GM12878 (cell line): ENCODE results near the gene SQOR. TPM values are rescaled to one million over a fixed set of nuclear protein-coding genes. Genes with fewer than 3 reads are reported as not detected.

Source experiments
- ATAC-seq: fragments of 200-7000 bp; cut with Tn5 transposase; 3 replicates; pipeline ENCODE4 v1.9.1; 2020; ENCODE audit warnings: mild to moderate bottlenecking, moderate library complexity
- BruUV-seq: library from RNA; stranded (reverse); fragments of 400-500 nt; replicated peaks from 2 replicates; lab custom pipeline; 2021; lab: Mats Ljungman, UMichigan
- CTCF ChIA-PET: fragments of 300-600 bp; sonication (Branson Sonifier 250); formaldehyde crosslinking; extraction: SDS; loops from one replicate; lab custom pipeline; 2021; ENCODE audit warnings: inconsistent platforms; lab: Yijun Ruan, JAX
- POLR2A ChIA-PET: fragments of 350-600 bp; formaldehyde crosslinking; extraction: SDS; loops from one replicate; lab custom pipeline; 2021; ENCODE audit warnings: inconsistent platforms; lab: Charles Lee
- RAD21 ChIA-PET: fragments of 300-600 bp; sonication (Branson Sonifier 250); formaldehyde crosslinking; loops from one replicate; lab custom pipeline; 2023; ENCODE audit warnings: antibody characterized with exemption; ENCODE audit not compliant: unreplicated experiment; lab: Charles Lee
- SMC1A ChIA-PET: fragments of 300-600 bp; sonication (Branson Sonifier 250); formaldehyde crosslinking; loops from one replicate; lab custom pipeline; 2023; ENCODE audit not compliant: unreplicated experiment, uncharacterized antibody; lab: Charles Lee
- DNase-seq: peaks from one replicate; pipeline ENCODE4 v3.0.0-alpha.2; 2011; ENCODE audit warnings: low read depth, low spot score
- FAIRE-seq: peaks from 3 replicates; lab custom pipeline; 2011; peaks lifted over from hg19 to GRCh38; lab: Jason Lieb, UNC
- H2AFZ ChIP-seq: 2 replicates; pipeline ENCODE4 v1.6.0; 2011; ENCODE audit warnings: low read depth, low read length, control low read depth; ENCODE audit not compliant: control insufficient read depth
- H3K27ac ChIP-seq: 2 replicates; pipeline ENCODE4 v1.5.1; 2011; ENCODE audit warnings: control low read depth; ENCODE audit not compliant: control insufficient read depth, insufficient read depth
- H3K27me3 ChIP-seq, 2 experiments: replicated peaks in 1 of 2; 2 replicates each; pipeline versions ENCODE4 v1.6.0 to v1.6.1; 2011; ENCODE audit warnings: low read length in 1 of 2; ENCODE audit not compliant: control insufficient read depth in 2 of 2, insufficient read depth in 2 of 2
- H3K36me3 ChIP-seq, 2 experiments: 2 replicates each; pipeline ENCODE4 v1.5.1; 2011; ENCODE audit warnings: low read length in 1 of 2; ENCODE audit not compliant: control insufficient read depth in 2 of 2, insufficient read depth in 2 of 2
- H3K4me1 ChIP-seq: 2 replicates; pipeline ENCODE4 v1.6.1; 2011; ENCODE audit warnings: mild to moderate bottlenecking, low read length, moderate library complexity, mixed read lengths; ENCODE audit not compliant: control insufficient read depth, insufficient read depth
- H3K4me2 ChIP-seq: 2 replicates; pipeline ENCODE4 v1.6.0; 2011; ENCODE audit warnings: control low read depth; ENCODE audit not compliant: control insufficient read depth, insufficient read depth
- H3K4me3 ChIP-seq: fragments of 200-600 bp; sonication (generic); 2 replicates; pipeline ENCODE4 v1.5.1; 2016
- H3K79me2 ChIP-seq: 2 replicates; pipeline ENCODE4 v1.6.0; 2011; ENCODE audit warnings: low read length; ENCODE audit not compliant: control insufficient read depth, insufficient read depth
- H3K9ac ChIP-seq: 2 replicates; pipeline ENCODE4 v1.8.0; 2011; ENCODE audit warnings: low read length, control low read depth, mixed read lengths; ENCODE audit not compliant: control insufficient read depth, insufficient read depth
- H3K9me3 ChIP-seq: replicated peaks from 3 replicates; pipeline ENCODE4 v1.5.1; 2011; ENCODE audit warnings: mild to moderate bottlenecking, low read length; ENCODE audit not compliant: control insufficient read depth, insufficient read depth
- H4K20me1 ChIP-seq: 2 replicates; pipeline ENCODE4 v1.6.0; 2011; ENCODE audit not compliant: control insufficient read depth, insufficient read depth
- CEBPB ChIP-seq, 2 experiments: fragments of 150-350 bp in 1 of 2; IDR thresholded peaks; 2 replicates each; pipeline ENCODE4 v1.6.1; 2012 to 2014; ENCODE audit warnings: low read depth in 2 of 2, low read length in 2 of 2, borderline replicate concordance in 1 of 2, inconsistent platforms in 1 of 2
- MYC ChIP-seq: IDR thresholded peaks from 2 replicates; pipeline ENCODE4 v1.6.1; 2011; ENCODE audit warnings: mild to moderate bottlenecking, low read length, moderate library complexity, inconsistent platforms; ENCODE audit not compliant: insufficient read depth, insufficient replicate concordance, insufficient read length, severe bottlenecking
- NFIC ChIP-seq: IDR thresholded peaks from 2 replicates; pipeline ENCODE4 v1.6.1; 2012; ENCODE audit warnings: low read depth, mild to moderate bottlenecking, inconsistent platforms, low read length, moderate library complexity
- PKNOX1 ChIP-seq: fragments of 450-650 bp; IDR thresholded peaks from 2 replicates; pipeline ENCODE4 v1.6.1; 2016; ENCODE audit warnings: mild to moderate bottlenecking
- SREBF1 ChIP-seq: IDR thresholded peaks from 2 replicates; pipeline ENCODE4 v1.6.1; 2012; ENCODE audit warnings: mild to moderate bottlenecking, low read length
- STAT1 ChIP-seq: fragments of 450-650 bp; conservative IDR thresholded peaks from 2 replicates; pipeline ENCODE4 v1.6.1; 2014; ENCODE audit warnings: antibody characterized with exemption, mild to moderate bottlenecking
- WGBS: methylation state at CpG from one replicate; pipeline ENCODE4 v1.1.6; 2016; ENCODE audit warnings: low lambda C conversion rate; ENCODE audit not compliant: insufficient replicate concordance, insufficient coverage; ENCODE audit errors: missing lambda C conversion rate; 5-methylcytosine and 5-hydroxymethylcytosine counted together
- in situ Hi-C: fragments of 300-500 bp; cut with MboI; formaldehyde crosslinking; loops from 9 replicates; pipeline ENCODE4 v1.14.3; 2018; ENCODE audit warnings: mixed read lengths
- intact Hi-C: fragments of 100-400 bp; cut with micrococcal nuclease; formaldehyde crosslinking; loops from one replicate; pipeline ENCODE4 v1.14.2; 2022; ENCODE audit not compliant: unreplicated experiment
- polyA plus RNA-seq, 11 experiments: library from polyadenylated mRNA; depleted of rRNA in 4 of 11; unstranded in 6 of 11; stranded (reverse) in 5 of 11; fragments of >200 nt; fragmentation: Nextera tagmentation in 4 of 11; fragmentation: Illumina TruSeq in 1 of 11; extraction: Ambion mirVana in 4 of 11; extraction: Trizol in 1 of 11; gene quantifications; 1 replicate in 1 of 11; 2 replicates in 10 of 11; pipeline versions ENCODE4 v1.2.1 to v1.2.3, GENCODE V29; 2011 to 2016; ENCODE audit warnings: inconsistent platforms in 2 of 11, missing spikeins in 2 of 11, low read depth in 1 of 11
- total RNA-seq, 4 experiments: library from RNA; depleted of rRNA in 3 of 4; stranded (reverse); fragments of >200 nt in 3 of 4; fragmentation: Illumina TruSeq in 1 of 4; extraction: Trizol in 1 of 4; gene quantifications; 2 replicates each; pipeline versions ENCODE4 v1.2.1 to v1.2.3, GENCODE V29; 2013 to 2021
- TF ChIP-seq, protein P1 (sequence below): fragments of 450-650 bp; IDR thresholded peaks from 2 replicates; pipeline ENCODE4 v1.6.1; 2017; ENCODE audit warnings: low read depth, mild to moderate bottlenecking, moderate library complexity

Gene SQOR
- total and polyA plus RNA-seq, 10 of the 15 experiments (the other 5 are each of a cell fraction or from before 2014, with no cell fraction given) = 14.5 to 74.7 (median 44.2) TPM

GRCh38 chr15:45732662-45733061 lies 97.8 kb downstream of the SQOR start:
- no peaks in the 10 kb centered on the region for H3K79me2 ChIP-seq
- TF ChIP-seq SREBF1 = no peak
- no peak for TF ChIP-seq CEBPB (IDR thresholded peaks at IDR 0.05; ENCODE audit: borderline replicate concordance in 1 of 2, low read depth in 2 of 2, low read length in 2 of 2)
- TF ChIP-seq PKNOX1 = no peak
- TF ChIP-seq STAT1 = no peak
- TF ChIP-seq NFIC = no peak
- TF ChIP-seq MYC = no peak
- TF ChIP-seq, protein P1, sequence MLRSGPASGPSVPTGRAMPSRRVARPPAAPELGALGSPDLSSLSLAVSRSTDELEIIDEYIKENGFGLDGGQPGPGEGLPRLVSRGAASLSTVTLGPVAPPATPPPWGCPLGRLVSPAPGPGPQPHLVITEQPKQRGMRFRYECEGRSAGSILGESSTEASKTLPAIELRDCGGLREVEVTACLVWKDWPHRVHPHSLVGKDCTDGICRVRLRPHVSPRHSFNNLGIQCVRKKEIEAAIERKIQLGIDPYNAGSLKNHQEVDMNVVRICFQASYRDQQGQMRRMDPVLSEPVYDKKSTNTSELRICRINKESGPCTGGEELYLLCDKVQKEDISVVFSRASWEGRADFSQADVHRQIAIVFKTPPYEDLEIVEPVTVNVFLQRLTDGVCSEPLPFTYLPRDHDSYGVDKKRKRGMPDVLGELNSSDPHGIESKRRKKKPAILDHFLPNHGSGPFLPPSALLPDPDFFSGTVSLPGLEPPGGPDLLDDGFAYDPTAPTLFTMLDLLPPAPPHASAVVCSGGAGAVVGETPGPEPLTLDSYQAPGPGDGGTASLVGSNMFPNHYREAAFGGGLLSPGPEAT = no peak
- H3K9me3 ChIP-seq = no peaks in the 10 kb centered on the region
- no peaks in the 10 kb centered on the region for H4K20me1 ChIP-seq
- no peak overlapping the region for H3K4me2 ChIP-seq
- WGBS = 0% methylated on average over 2 of the region's 2 CpGs
- intact Hi-C loops = no loop called here
- H2AFZ ChIP-seq = no peak overlapping the region
- no TSS peak for BruUV-seq
- H3K36me3 ChIP-seq = no peaks in the 10 kb centered on the region
- in situ Hi-C loops = no loop called here
- FAIRE-seq = no peak
- H3K27ac ChIP-seq = no peak overlapping the region
- CTCF ChIA-PET = interaction anchor here (1.3 kb wide), 1 partner anchor 63 kb away, joined by 3 read pairs; no protein-coding TSS in a partner anchor
- no peak for ATAC-seq
- no peak for DNase-seq
- SMC1A ChIA-PET = no interaction called here
- no peaks in the 10 kb centered on the region for H3K4me1 ChIP-seq
- H3K27me3 ChIP-seq = peaks cover 0 to 1% of the 10 kb centered on the region in 2 experiments; a peak in 1 of 4 replicates
- RAD21 ChIA-PET = no interaction called here
- H3K9ac ChIP-seq = no peak overlapping the region
- POLR2A ChIA-PET = no interaction called here
- H3K4me3 ChIP-seq = no peak overlapping the region
